ENCODE data around the gene OCIAD1.

DNA sequence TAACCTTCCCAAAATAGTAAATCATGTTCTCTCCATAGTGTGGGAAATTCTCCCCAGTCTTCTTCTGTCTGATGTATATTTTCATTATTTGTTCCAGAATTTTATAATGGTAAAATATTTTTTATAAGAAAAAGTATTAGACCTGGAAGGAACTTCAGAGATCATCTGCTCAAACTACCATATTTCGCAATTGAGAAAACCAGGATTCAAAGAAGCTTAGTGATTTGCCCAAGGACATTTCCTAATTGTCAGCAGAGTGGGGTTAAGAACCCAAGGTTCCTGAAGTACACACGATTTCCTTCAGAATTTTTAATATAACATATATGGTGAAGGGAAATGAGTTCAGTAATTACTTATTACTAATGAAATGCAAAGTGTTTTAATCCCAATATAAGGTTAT lies 24.1 kb downstream of the OCIAD1 start:
- TF ChIP-seq EP300 (IDR thresholded peaks at IDR 0.05; ENCODE audit: low read depth in 2 of 2, low read length in 2 of 2): no peak
- TF ChIP-seq EP300 (CRISPR knock-in tag; IDR thresholded peaks at IDR 0.05; ENCODE audit: borderline replicate concordance): no peak
- no peak for TF ChIP-seq ZNF772 (CRISPR knock-in tag; IDR thresholded peaks at IDR 0.05)
- no peak for TF ChIP-seq KDM3A (CRISPR knock-in tag; IDR thresholded peaks at IDR 0.05; ENCODE audit: low read depth)
